BJ (cell line): ENCODE results near the gene SH3BP4. TPM values are rescaled to one million over a fixed set of nuclear protein-coding genes. Genes with fewer than 3 reads are reported as not detected.

Experiments used
- CTCF ChIA-PET: fragments of 350-600 bp; formaldehyde crosslinking; extraction: SDS; loops from one replicate; lab custom pipeline; 2021; ENCODE audit warnings: antibody characterized with exemption, inconsistent platforms; lab: Yijun Ruan, JAX
- POLR2A ChIA-PET: fragments of 300-600 bp; sonication (Branson Sonifier 250); formaldehyde crosslinking; extraction: SDS; loops from one replicate; lab custom pipeline; 2021; ENCODE audit warnings: antibody characterized with exemption; lab: Charles Lee
- DNase-seq: peaks from one replicate; pipeline ENCODE4 v3.0.0-alpha.2; 2011; ENCODE audit warnings: low read depth
- H3K27me3 ChIP-seq: 2 replicates; pipeline ENCODE4 v1.6.0; 2011; ENCODE audit warnings: low read length; ENCODE audit not compliant: control insufficient read depth, insufficient read depth
- H3K36me3 ChIP-seq: 2 replicates; pipeline ENCODE4 v1.5.1; 2011; ENCODE audit warnings: low read length; ENCODE audit not compliant: control insufficient read depth, insufficient read depth
- H3K4me3 ChIP-seq: 2 replicates; pipeline ENCODE4 v1.5.1; 2011; ENCODE audit warnings: low read depth, mild to moderate bottlenecking, control low read depth, low read length
- CTCF ChIP-seq: IDR thresholded peaks from 2 replicates; pipeline ENCODE4 v1.5.1; 2011; ENCODE audit warnings: low read depth, mild to moderate bottlenecking, control low read depth, inconsistent platforms, low read length, moderate library complexity; ENCODE audit not compliant: insufficient read depth
- polyA plus RNA-seq: library from polyadenylated mRNA; depleted of rRNA; stranded (reverse); fragments of >200 nt; gene quantifications from 2 replicates; pipeline ENCODE4 v1.2.3, GENCODE V29; 2011

SH3BP4 gene
- polyA plus RNA-seq, 1 experiment: 106 TPM

- peaks cover 3% of the 10 kb centered on the region; the same call in 1 of the 2 replicates for H3K36me3 ChIP-seq
- H3K4me3 ChIP-seq: peak overlapping the region; percentile 73
- ChIA-PET CTCF (interaction anchor here (0.6 kb wide), 2 partner anchors 270 to 712 kb away, joined by 3 to 4 read pairs; no protein-coding TSS in a partner anchor), POLR2A (interaction anchor here (0.6 to 0.9 kb wide), 2 partner anchors 40 to 291 kb away, joined by 3 read pairs; no protein-coding TSS in a partner anchor)
- no peak for TF ChIP-seq CTCF
- no peak for DNase-seq
- H3K27me3 ChIP-seq: no peaks in the 10 kb centered on the region
These were observed 820 bp upstream of the SH3BP4 start for GRCh38 chr2:234950730-234951663.

- ChIA-PET CTCF (interaction anchor here (0.8 to 1.3 kb wide), 2 partner anchors 153 to 155 kb away, joined by 3 to 4 read pairs; no protein-coding TSS in a partner anchor), POLR2A (interaction anchor here (0.6 kb wide), 1 partner anchor 131 kb away, joined by 9 read pairs; no protein-coding TSS in a partner anchor)
- no peak for TF ChIP-seq CTCF
- no peaks in the 10 kb centered on the region for H3K27me3 ChIP-seq
- no peak for DNase-seq
- peaks cover 5% of the 10 kb centered on the region; the same call in 1 of the 2 replicates for H3K36me3 ChIP-seq
- H3K4me3 ChIP-seq: peak overlapping the region; percentile 88
These were observed 676 bp downstream of the SH3BP4 start for GRCh38 chr2:234952270-234953115.

- TF ChIP-seq CTCF: no peak
- Histone ChIP-seq H3K27me3 (no peaks in the 10 kb centered on the region), H3K4me3 (peak overlapping the region; percentile 88), H3K36me3 (peaks cover 5% of the 10 kb centered on the region; the same call in 1 of the 2 replicates)
- ChIA-PET POLR2A (no interaction called here), CTCF (interaction anchor here (0.7 to 1.3 kb wide), 4 partner anchors 103 to 283 kb away, joined by 3 to 4 read pairs (median 3); no protein-coding TSS in a partner anchor)
- DNase-seq: no peak
These were observed 1.6 kb downstream of the SH3BP4 start for GRCh38 chr2:234953116-234954031.

GRCh38 chr2:234954551-234954992 lies 2.8 kb downstream of the SH3BP4 start:
- Histone ChIP-seq H3K27me3 (no peaks in the 10 kb centered on the region), H3K4me3 (peak overlapping the region; percentile 88), H3K36me3 (peaks cover 8% of the 10 kb centered on the region; the same call in 1 of the 2 replicates)
- ChIA-PET CTCF (interaction anchor here (0.9 to 1.3 kb wide), 3 partner anchors 102 to 300 kb away, joined by 3 to 4 read pairs (median 4); no protein-coding TSS in a partner anchor), POLR2A (no interaction called here)
- no peak for DNase-seq
- TF ChIP-seq CTCF: no peak
